Left renal pelvis (tissue), 4 donors: ENCODE measurements around the gene MAMDC4. TPM values are rescaled to one million over a fixed set of nuclear protein-coding genes. Genes with fewer than 3 reads are reported as not detected.
A peak's percentile ranks its signal among the peaks of the same experiment; 100 is the strongest.

ENCODE experiments used
- DNase-seq, 4 donors: peaks; one replicate each; pipeline ENCODE4 v3.0.0-alpha.2; 2013; ENCODE audit warnings: low read depth in 4 of 4, low spot score in 3 of 4
- polyA plus RNA-seq, 4 donors: library from polyadenylated mRNA; unstranded; fragments of 120-200 nt; gene quantifications; one replicate each; pipeline ENCODE4 v1.2.1, GENCODE V29; 2013; ENCODE audit not compliant: insufficient read length in 4 of 4

MAMDC4 gene
- polyA plus RNA-seq, 4 donors: 4.7 to 11.6 (median 6.3) TPM

DNA sequence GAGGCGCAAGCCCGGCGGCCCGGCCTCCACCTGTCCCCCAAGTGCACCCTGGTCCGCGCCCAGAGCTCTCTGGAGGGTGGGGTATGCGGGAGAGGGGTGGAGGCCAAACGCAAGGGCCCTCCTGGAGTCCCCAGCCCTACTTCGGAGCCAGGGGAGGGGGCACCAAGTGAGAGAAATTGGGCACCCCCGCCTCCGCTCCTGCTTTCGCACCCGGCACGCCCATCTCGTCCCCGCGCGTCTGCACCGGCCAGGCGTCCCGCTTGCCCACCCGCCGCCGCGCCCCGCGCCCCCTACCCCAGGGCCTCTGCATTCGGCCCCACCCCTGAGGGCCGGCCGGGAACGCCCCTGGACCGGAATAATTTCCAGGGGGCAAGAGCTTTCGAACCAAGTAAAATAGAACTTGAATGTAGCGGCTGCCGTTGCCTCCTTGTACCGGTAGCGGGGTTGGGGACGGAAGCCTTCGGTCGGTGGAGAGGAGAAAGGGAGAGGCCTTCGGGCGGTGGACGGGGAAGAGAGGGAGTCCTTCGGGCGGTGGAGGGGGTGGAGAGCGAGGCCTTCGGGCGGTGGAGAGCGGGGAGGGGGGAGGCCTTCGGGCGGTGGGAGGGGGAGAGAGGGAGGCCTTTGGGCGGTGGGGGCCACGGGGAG, 3.6 kb upstream of the MAMDC4 start:
- DNase-seq: no peak

GRCh38 chr9:136849038-136849959, 2.8 kb upstream of the MAMDC4 start, which contains the start of gene PHPT1:
PHPT1 (plus strand) TSS chr9:136849409; CDS start chr9:136849431, 22 bp downstream.
- peak; percentile 96 to 98 (median 96) for DNase-seq

DNA sequence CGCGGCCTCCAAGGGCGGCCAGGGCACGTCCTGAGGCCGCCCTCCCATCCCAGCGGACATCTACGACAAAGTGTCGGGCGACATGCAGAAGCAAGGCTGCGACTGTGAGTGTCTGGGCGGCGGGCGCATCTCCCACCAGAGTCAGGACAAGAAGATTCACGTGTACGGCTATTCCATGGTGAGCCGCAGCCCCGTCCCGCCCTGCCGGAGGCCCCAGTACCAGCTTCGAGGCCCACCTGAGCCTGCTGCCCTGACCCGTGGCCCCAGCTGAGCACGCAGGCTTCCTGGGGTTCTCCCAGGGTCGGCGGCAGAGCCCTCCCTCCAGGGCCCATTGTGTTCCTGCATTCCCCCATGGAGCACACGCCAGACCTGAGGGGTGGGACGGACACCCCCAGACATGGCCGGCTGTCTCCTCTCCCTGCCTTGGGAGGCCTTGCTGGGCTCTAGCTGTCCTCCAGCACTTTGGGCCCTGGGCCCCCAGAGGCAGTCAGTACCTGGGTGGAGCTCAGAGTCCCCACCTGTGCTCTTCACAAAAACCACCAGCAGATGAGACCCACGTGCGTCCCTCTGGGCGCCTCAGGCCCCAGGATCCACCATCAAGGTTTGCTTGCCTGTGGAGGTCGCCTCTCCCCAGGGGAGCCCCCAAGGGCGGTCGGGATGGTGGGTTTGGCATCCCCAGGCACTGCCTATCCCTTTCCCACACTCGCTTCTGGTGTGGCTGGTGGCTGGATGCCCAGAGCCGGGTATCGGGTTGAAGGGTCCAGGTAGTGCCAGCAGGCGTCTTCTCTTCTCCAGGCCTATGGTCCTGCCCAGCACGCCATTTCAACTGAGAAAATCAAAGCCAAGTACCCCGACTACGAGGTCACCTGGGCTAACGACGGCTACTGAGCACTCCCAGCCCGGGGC, 1.9 kb upstream of the MAMDC4 start:
- no peak for DNase-seq

- no peak for DNase-seq
Observed at GRCh38 chr9:136850866-136851775, 1.0 kb upstream of the MAMDC4 start.

DNA sequence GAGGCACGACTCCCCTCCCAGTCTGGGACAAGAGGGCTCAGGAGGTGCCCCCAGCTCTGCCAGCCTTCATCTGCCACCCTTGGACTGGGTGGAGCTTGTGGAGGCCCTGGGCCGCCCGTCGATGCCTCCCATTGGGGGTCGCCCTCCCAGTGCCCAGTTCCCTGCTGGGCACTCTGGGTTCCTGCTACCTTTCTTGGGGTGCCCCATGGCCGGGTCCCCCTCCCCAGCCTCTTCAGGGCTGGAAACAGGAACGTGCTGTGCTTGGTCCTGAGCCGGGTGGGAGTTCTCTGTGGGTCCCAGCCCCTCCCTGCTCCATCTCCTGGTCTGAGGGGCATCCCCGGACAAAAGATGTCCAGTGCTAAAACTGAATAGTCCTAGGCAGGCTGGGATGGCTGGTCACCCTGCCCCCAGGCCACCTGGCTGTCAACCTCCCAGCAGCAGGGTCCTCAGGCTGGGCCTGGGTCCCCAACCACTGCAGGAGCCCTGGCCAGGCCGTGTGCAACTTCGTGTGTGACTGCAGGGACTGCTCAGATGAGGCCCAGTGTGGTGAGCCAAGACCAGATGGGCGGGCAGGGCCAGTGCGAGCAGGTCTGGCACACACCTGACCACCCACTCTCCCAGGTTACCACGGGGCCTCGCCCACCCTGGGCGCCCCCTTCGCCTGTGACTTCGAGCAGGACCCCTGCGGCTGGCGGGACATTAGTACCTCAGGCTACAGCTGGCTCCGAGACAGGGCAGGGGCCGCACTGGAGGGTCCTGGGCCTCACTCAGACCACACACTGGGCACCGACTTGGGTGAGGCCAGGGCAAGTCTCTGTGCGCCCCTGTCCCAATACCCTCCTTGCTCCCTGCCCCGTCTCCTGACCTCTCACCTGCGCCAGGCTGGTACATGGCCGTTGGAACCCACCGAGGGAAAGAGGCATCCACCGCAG, 784 bp downstream of the MAMDC4 start:
- no peak for DNase-seq

GRCh38 chr9:136853596-136854112, 1.5 kb downstream of the MAMDC4 start:
- DNase-seq: no peak

DNA sequence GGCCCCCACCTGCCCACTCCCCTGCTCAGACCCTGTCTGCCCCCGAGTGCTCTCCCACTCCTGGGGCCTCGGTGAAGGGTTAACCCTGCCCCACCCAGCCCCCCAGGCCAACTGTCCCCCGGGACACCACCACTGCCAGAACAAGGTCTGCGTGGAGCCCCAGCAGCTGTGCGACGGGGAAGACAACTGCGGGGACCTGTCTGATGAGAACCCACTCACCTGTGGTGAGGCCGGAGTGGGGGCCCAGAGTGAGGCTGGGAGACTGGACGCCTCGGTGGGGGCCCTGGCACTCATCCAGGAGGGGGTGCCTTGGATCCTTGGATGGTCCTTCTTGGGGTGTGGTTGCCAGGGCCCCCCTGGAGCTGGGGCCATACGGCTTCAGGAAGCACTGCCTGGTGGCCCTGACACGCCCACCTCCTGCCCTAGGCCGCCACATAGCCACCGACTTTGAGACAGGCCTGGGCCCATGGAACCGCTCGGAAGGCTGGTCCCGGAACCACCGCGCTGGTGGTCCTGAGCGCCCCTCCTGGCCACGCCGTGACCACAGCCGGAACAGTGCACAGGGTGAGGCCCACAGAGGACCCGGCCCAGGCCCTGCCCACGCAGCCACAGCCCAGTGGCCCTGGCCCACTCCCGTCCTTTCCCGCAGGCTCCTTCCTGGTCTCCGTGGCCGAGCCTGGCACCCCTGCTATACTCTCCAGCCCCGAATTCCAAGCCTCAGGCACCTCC, 2.1 kb downstream of the MAMDC4 start:
- no peak for DNase-seq

- DNase-seq: no peak
Observed at GRCh38 chr9:136854842-136855460, 2.8 kb downstream of the MAMDC4 start.

GRCh38 chr9:136855461-136856078, 3.4 kb downstream of the MAMDC4 start:
- no peak for DNase-seq

DNA sequence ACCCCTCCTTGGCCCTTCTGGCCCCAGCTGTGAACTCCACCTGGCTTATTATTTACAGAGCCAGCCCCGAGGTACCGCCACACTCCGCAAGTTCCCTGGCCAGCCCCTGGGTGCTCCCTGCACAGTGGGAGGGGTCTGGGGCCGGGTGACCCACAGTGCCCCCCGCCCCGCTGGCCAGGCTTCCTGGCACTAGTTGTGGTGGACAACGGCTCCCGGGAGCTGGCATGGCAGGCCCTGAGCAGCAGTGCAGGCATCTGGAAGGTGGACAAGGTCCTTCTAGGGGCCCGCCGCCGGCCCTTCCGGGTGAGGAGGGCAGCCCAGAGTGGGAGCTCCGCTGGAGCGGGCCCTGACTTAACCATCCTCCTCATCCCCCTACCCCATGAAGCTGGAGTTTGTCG, 3.9 kb downstream of the MAMDC4 start:
- no peak for DNase-seq

- DNase-seq: no peak
Observed at GRCh38 chr9:136856541-136857141, 4.5 kb downstream of the MAMDC4 start.

- DNase-seq: no peak
Observed at GRCh38 chr9:136857166-136857565, 5.0 kb downstream of the MAMDC4 start.

DNA sequence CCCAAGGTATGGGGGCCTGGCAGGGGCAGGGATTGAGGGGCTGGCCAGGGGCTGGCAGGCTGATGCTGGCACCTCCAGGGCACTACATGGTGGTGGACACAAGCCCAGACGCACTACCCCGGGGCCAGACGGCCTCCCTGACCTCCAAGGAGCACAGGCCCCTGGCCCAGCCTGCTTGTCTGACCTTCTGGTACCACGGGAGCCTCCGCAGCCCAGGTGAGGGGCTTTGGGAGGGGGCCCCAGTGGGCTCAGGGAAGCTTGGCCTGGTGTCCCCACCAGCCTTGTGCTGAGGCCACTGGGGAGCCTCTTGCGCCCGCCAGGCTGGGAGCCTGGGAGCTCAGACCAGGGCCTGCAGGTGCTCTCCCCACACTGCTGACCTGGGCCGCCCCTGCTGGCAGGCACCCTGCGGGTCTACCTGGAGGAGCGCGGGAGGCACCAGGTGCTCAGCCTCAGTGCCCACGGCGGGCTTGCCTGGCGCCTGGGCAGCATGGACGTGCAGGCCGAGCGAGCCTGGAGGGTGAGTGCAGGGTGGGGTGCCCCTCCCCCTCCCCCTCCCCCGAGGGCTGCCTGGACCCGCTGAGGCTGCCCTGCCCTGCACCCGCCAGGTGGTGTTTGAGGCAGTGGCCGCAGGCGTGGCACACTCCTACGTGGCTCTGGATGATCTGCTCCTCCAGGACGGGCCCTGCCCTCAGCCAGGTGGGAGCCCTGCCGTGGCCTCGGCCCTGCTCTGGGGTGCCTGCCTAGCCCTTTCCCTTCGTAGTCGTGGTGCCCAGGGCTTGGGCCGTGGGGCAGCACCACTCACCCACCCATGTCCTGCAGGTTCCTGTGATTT, 5.7 kb downstream of the MAMDC4 start:
- no peak for DNase-seq

GRCh38 chr9:136858452-136858843, 6.3 kb downstream of the MAMDC4 start:
- no peak for DNase-seq

GRCh38 chr9:136858844-136859757, 7.0 kb downstream of the MAMDC4 start:
- DNase-seq: no peak
